HepG2 (cell line): ENCODE data around the gene PTPRM. TPM values are rescaled to one million over a fixed set of nuclear protein-coding genes. Genes with fewer than 3 reads are reported as not detected.

Experiments used
- ATAC-seq: fragments of 200-7000 bp; cut with Tn5 transposase; 3 replicates; pipeline ENCODE4 v1.9.1; 2020; ENCODE audit warnings: mild to moderate bottlenecking, moderate library complexity
- BruUV-seq: library from RNA; stranded (reverse); fragments of 400-500 nt; replicated peaks from 2 replicates; lab custom pipeline; 2021; lab: Mats Ljungman, UMichigan
- CTCF ChIA-PET: fragments of 300-600 bp; formaldehyde crosslinking; extraction: SDS; loops from one replicate; lab custom pipeline; 2021; ENCODE audit warnings: low total read pairs, inconsistent platforms, low intra/inter-chr PET ratio; lab: Yijun Ruan, JAX
- POLR2A ChIA-PET: fragments of 350-600 bp; sonication (Branson Sonifier 250); formaldehyde crosslinking; loops from one replicate; lab custom pipeline; 2020; ENCODE audit warnings: antibody characterized with exemption, inconsistent platforms; lab: Yijun Ruan, JAX
- DNase-seq: peaks from one replicate; pipeline ENCODE4 v3.0.0-alpha.2; 2015; ENCODE audit warnings: low spot score
- FAIRE-seq: peaks from 3 replicates; lab custom pipeline; 2011; peaks lifted over from hg19 to GRCh38; lab: Jason Lieb, UNC
- H2AFZ ChIP-seq: one replicate; pipeline ENCODE4 v1.6.1; 2011; ENCODE audit warnings: low read length, inconsistent platforms
- H3K27ac ChIP-seq: fragments of 300-600 bp; 3 replicates; pipeline ENCODE4 v1.8.0; 2011; ENCODE audit warnings: mixed run types, mild to moderate bottlenecking, mixed read lengths, low read length, inconsistent platforms; ENCODE audit not compliant: insufficient read depth; ENCODE audit errors: extremely low read length
- H3K27me3 ChIP-seq, 2 experiments: fragments of 200-600 bp in 1 of 2; 2 replicates in 1 of 2; 3 replicates in 1 of 2; pipeline versions ENCODE4 v1.6.0 to v1.8.0; 2011; ENCODE audit warnings: low read length in 2 of 2, mild to moderate bottlenecking in 2 of 2, moderate library complexity in 2 of 2, inconsistent platforms in 1 of 2; ENCODE audit not compliant: insufficient read depth in 2 of 2, control insufficient read depth in 1 of 2
- H3K36me3 ChIP-seq, 2 experiments: fragments of 200-600 bp in 1 of 2; replicated peaks in 1 of 2; 2 replicates in 1 of 2; 3 replicates in 1 of 2; pipeline versions ENCODE4 v1.5.1 to v1.8.0; 2011; ENCODE audit warnings: low read length in 2 of 2, inconsistent platforms in 1 of 2; ENCODE audit not compliant: insufficient read depth in 2 of 2, control insufficient read depth in 1 of 2
- H3K4me1 ChIP-seq: 2 replicates; pipeline ENCODE4 v1.5.1; 2012; ENCODE audit warnings: low read length, inconsistent platforms; ENCODE audit not compliant: insufficient read depth
- H3K4me2 ChIP-seq: 2 replicates; pipeline ENCODE4 v1.6.0; 2011; ENCODE audit warnings: low read depth, low read length, inconsistent platforms
- H3K4me3 ChIP-seq, 3 experiments: fragments of 200-600 bp in 1 of 3; sonication (generic), shearing (Covaris generic) in 1 of 3; replicated peaks in 1 of 3; 2 replicates each; pipeline ENCODE4 v1.5.1; 2011 to 2016; ENCODE audit warnings: low read length in 3 of 3, inconsistent platforms in 2 of 3, low read depth in 2 of 3, mild to moderate bottlenecking in 2 of 3, control low read depth in 1 of 3, mixed read lengths in 1 of 3; ENCODE audit not compliant: insufficient read depth in 1 of 3
- H3K79me2 ChIP-seq: one replicate; pipeline ENCODE4 v1.6.1; 2011; ENCODE audit warnings: low read length, inconsistent platforms; ENCODE audit not compliant: insufficient read depth
- H3K9ac ChIP-seq: 2 replicates; pipeline ENCODE4 v1.6.0; 2011; ENCODE audit warnings: mild to moderate bottlenecking, low read depth, low read length, inconsistent platforms; ENCODE audit not compliant: insufficient read depth
- H3K9me3 ChIP-seq: 2 replicates; pipeline ENCODE4 v1.5.1; 2012; ENCODE audit warnings: mild to moderate bottlenecking, low read length
- H4K20me1 ChIP-seq: 2 replicates; pipeline ENCODE4 v1.6.0; 2011; ENCODE audit warnings: inconsistent platforms, mild to moderate bottlenecking, low read length, moderate library complexity; ENCODE audit not compliant: insufficient read depth
- JUNB ChIP-seq: sonication (generic); formaldehyde crosslinking; IDR thresholded peaks from 2 replicates; pipeline ENCODE4 v1.8.0; 2022; ENCODE audit warnings: missing genetic modification reagents, mild to moderate bottlenecking, borderline replicate concordance
- KDM5A ChIP-seq: fragments of 200-600 bp; sonication (generic); IDR thresholded peaks from 2 replicates; pipeline ENCODE4 v1.7.0; 2018; ENCODE audit warnings: antibody characterized with exemption, mild to moderate bottlenecking, low read length, borderline replicate concordance
- KLF6 ChIP-seq: IDR thresholded peaks from 2 replicates; pipeline ENCODE4 v1.8.0; 2016; ENCODE audit warnings: missing biosample characterization, missing genetic modification reagents
- MIXL1 ChIP-seq: IDR thresholded peaks from 2 replicates; pipeline ENCODE4 v1.6.1; 2016
- PHB2 ChIP-seq: fragments of 450-650 bp; IDR thresholded peaks from 2 replicates; pipeline ENCODE4 v1.6.1; 2018; ENCODE audit not compliant: partially characterized antibody
- POGK ChIP-seq: sonication (generic); formaldehyde crosslinking; conservative IDR thresholded peaks from 2 replicates; pipeline ENCODE4 v1.8.0; 2022; ENCODE audit warnings: mild to moderate bottlenecking, moderate library complexity, missing genetic modification reagents
- YY1 ChIP-seq: IDR thresholded peaks from 2 replicates; pipeline ENCODE4 v1.6.1; 2011; ENCODE audit warnings: low read length, low read depth, moderate library complexity, mild to moderate bottlenecking; ENCODE audit not compliant: insufficient read depth, insufficient replicate concordance
- ZBTB38 ChIP-seq: sonication (generic); formaldehyde crosslinking; IDR thresholded peaks from 2 replicates; pipeline ENCODE4 v1.5.1; 2020; ENCODE audit warnings: mild to moderate bottlenecking, missing genetic modification reagents
- ZMAT3 ChIP-seq: sonication (generic); formaldehyde crosslinking; conservative IDR thresholded peaks from 2 replicates; pipeline ENCODE4 v1.7.0; 2021; ENCODE audit warnings: missing genetic modification reagents
- ZNF510 ChIP-seq: sonication (generic); formaldehyde crosslinking; IDR thresholded peaks from 2 replicates; pipeline ENCODE4 v1.4.0; 2020; ENCODE audit warnings: low read depth, mild to moderate bottlenecking, missing genetic modification reagents
- ZNF569 ChIP-seq: sonication (generic); formaldehyde crosslinking; IDR thresholded peaks from 2 replicates; pipeline ENCODE4 v1.5.0; 2020; ENCODE audit warnings: mild to moderate bottlenecking, missing genetic modification reagents, moderate library complexity, borderline replicate concordance
- ZNF598 ChIP-seq: sonication (generic); formaldehyde crosslinking; IDR thresholded peaks from 2 replicates; pipeline ENCODE4 v1.5.1; 2020; ENCODE audit warnings: mild to moderate bottlenecking, missing genetic modification reagents, borderline replicate concordance
- ZNF780A ChIP-seq: sonication (generic); formaldehyde crosslinking; IDR thresholded peaks from 2 replicates; pipeline ENCODE4 v1.8.0; 2022; ENCODE audit warnings: mild to moderate bottlenecking, missing genetic modification reagents, moderate library complexity
- ZSCAN9 ChIP-seq: IDR thresholded peaks from 2 replicates; pipeline ENCODE4 v1.6.1; 2016; ENCODE audit warnings: borderline replicate concordance
- WGBS: methylation state at CpG from one replicate; pipeline ENCODE4 v1.1.6; 2017; ENCODE audit warnings: low lambda C conversion rate; 5-methylcytosine and 5-hydroxymethylcytosine counted together
- in situ Hi-C: cut with HindIII; loops from 2 replicates; pipeline ENCODE4 v1.10.0; 2017; ENCODE audit warnings: low pct_unique_long_range_greater_than_20kb; ENCODE audit not compliant: extremely low pct_ligation_motif_present
- intact Hi-C: fragments of 100-400 bp; cut with micrococcal nuclease; formaldehyde crosslinking; loops from one replicate; pipeline ENCODE4 v1.10.0; 2022; ENCODE audit not compliant: unreplicated experiment
- polyA plus RNA-seq, 8 experiments: library from polyadenylated mRNA; depleted of rRNA in 3 of 8; stranded (reverse) in 7 of 8; unstranded in 1 of 8; fragments of >200 nt; fragmentation: Illumina TruSeq in 4 of 8; extraction: Trizol in 4 of 8; gene quantifications; 2 replicates each; pipeline versions ENCODE4 v1.2.1 to v1.2.3, GENCODE V29; 2011 to 2016; ENCODE audit warnings: low read depth in 4 of 8, missing spikeins in 1 of 8, mixed read lengths in 1 of 8; ENCODE audit not compliant: insufficient read depth in 1 of 8
- total RNA-seq, 5 experiments: library from RNA; depleted of rRNA; stranded (reverse); fragments of >200 nt; fragmentation: Illumina TruSeq; extraction: Trizol; gene quantifications; 2 replicates each; pipeline ENCODE4 v1.2.3, GENCODE V29; 2016; ENCODE audit warnings: low read depth in 1 of 5
- TF ChIP-seq, protein P1 (sequence below): sonication (generic); formaldehyde crosslinking; IDR thresholded peaks from 2 replicates; pipeline ENCODE4 v1.8.0; 2022; ENCODE audit warnings: mild to moderate bottlenecking, missing genetic modification reagents
- TF ChIP-seq, protein P2 (sequence below): sonication (generic); formaldehyde crosslinking; IDR thresholded peaks from 2 replicates; pipeline ENCODE4 v1.4.0; 2020; ENCODE audit warnings: missing genetic modification reagents
- TF ChIP-seq, protein P3 (sequence below): sonication (generic); formaldehyde crosslinking; IDR thresholded peaks from 2 replicates; pipeline ENCODE4 v1.4.0; 2020; ENCODE audit warnings: mild to moderate bottlenecking, missing genetic modification reagents

The PTPRM gene
- total and polyA plus RNA-seq, 2 of the 13 experiments (the other 11 are each of a cell fraction or from before 2014, with no cell fraction given): 12.6 to 108 TPM

GRCh38 chr18:8401606-8402005, 834.5 kb downstream of the PTPRM start (continued):
- TF ChIP-seq, protein P1, sequence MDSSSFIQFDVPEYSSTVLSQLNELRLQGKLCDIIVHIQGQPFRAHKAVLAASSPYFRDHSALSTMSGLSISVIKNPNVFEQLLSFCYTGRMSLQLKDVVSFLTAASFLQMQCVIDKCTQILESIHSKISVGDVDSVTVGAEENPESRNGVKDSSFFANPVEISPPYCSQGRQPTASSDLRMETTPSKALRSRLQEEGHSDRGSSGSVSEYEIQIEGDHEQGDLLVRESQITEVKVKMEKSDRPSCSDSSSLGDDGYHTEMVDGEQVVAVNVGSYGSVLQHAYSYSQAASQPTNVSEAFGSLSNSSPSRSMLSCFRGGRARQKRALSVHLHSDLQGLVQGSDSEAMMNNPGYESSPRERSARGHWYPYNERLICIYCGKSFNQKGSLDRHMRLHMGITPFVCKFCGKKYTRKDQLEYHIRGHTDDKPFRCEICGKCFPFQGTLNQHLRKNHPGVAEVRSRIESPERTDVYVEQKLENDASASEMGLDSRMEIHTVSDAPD: no peak
- TF ChIP-seq ZSCAN9 (CRISPR knock-in tag) (no peak), ZNF569 (CRISPR knock-in tag) (no peak), PHB2 (no peak), ZMAT3 (CRISPR knock-in tag) (no peak), ZNF598 (CRISPR knock-in tag) (no peak), KLF6 (CRISPR knock-in tag) (no peak)

GRCh38 chr18:8402237-8402636, 835.1 kb downstream of the PTPRM start:
- Histone ChIP-seq H3K79me2 (no peaks in the 10 kb centered on the region), H3K27me3 (no peaks in the 10 kb centered on the region), H4K20me1 (no peaks in the 10 kb centered on the region), H3K4me3 (no peak overlapping the region), H2AFZ (no peak overlapping the region), H3K36me3 (peaks cover 0 to 3% of the 10 kb centered on the region in 2 experiments; a peak in 1 of 5 replicates), H3K9me3 (no peaks in the 10 kb centered on the region), H3K27ac (no peak overlapping the region), H3K4me2 (no peak overlapping the region), H3K4me1 (no peaks in the 10 kb centered on the region), H3K9ac (no peak overlapping the region)
- ATAC-seq: no peak
- ChIA-PET POLR2A (no interaction called here), CTCF (no interaction called here)
- WGBS: 99% methylated on average over 4 of the region's 4 CpGs
- in situ Hi-C loops (no loop called here), intact Hi-C loops (no loop called here)
- TF ChIP-seq ZBTB38 (CRISPR knock-in tag): no peak
- TF ChIP-seq ZNF780A (CRISPR knock-in tag): no peak
- TF ChIP-seq JUNB: no peak
- TF ChIP-seq, protein P2, sequence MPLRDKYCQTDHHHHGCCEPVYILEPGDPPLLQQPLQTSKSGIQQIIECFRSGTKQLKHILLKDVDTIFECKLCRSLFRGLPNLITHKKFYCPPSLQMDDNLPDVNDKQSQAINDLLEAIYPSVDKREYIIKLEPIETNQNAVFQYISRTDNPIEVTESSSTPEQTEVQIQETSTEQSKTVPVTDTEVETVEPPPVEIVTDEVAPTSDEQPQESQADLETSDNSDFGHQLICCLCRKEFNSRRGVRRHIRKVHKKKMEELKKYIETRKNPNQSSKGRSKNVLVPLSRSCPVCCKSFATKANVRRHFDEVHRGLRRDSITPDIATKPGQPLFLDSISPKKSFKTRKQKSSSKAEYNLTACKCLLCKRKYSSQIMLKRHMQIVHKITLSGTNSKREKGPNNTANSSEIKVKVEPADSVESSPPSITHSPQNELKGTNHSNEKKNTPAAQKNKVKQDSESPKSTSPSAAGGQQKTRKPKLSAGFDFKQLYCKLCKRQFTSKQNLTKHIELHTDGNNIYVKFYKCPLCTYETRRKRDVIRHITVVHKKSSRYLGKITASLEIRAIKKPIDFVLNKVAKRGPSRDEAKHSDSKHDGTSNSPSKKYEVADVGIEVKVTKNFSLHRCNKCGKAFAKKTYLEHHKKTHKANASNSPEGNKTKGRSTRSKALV (CRISPR knock-in tag): no peak
- TF ChIP-seq MIXL1 (CRISPR knock-in tag): no peak
- TF ChIP-seq, protein P3, sequence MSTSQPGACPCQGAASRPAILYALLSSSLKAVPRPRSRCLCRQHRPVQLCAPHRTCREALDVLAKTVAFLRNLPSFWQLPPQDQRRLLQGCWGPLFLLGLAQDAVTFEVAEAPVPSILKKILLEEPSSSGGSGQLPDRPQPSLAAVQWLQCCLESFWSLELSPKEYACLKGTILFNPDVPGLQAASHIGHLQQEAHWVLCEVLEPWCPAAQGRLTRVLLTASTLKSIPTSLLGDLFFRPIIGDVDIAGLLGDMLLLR: no peak
- no peak for TF ChIP-seq POGK
- no peak for TF ChIP-seq KDM5A
- TF ChIP-seq YY1: no peak
- no peak for TF ChIP-seq ZNF510 (CRISPR knock-in tag)
- no peak for FAIRE-seq
- BruUV-seq: no TSS peak
- no peak for DNase-seq
